NCI-H1694 treated with DMSO at 0.1 percent for 48 hours (cell line): Measurements from ENCODE around the gene GALNT1.

ENCODE experiments used
- DNase-seq: peaks from one replicate; lab custom pipeline; 2025; lab: John Stamatoyannopoulos, UW

Gene GALNT1

DNA sequence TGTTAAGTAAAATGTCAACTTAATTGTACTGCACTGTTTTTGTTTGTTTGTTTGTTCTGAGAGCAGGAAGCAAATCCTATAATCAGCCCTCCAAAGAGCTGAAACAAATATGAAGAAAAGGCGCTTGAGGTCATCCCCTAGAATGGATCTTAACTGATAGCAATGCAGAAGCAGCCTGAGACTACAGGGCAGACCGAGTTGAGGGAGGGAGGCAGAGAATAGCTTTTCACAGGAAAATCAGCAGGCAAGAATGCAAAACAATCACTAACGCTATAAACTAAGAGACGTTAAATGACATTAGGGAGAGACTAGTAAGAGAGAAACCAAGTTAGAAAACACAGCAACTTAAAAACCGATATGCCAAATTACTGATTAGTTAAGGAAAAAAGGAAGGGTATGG is 37.2 kb downstream of the GALNT1 start:
- no peak for DNase-seq

DNA sequence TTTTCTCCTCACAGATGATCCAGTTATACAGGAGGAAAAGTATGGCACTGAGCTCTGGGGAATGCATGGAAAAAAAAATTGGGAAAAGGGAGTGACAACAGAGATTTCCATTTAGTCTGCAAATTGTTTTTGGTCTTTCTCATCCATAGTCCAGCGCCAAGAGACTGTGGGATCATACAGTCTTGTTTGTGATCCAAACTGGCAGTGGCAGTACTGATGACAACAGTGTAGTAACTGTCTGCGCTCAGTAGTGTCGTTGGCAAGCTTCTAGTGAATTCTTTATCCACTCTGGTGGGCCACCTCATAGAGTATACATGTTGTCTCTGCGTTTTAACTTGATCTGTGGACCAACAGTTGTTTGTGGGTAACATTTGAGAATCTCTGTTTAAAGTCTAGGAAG is 37.9 kb downstream of the GALNT1 start:
- DNase-seq = no peak

DNA sequence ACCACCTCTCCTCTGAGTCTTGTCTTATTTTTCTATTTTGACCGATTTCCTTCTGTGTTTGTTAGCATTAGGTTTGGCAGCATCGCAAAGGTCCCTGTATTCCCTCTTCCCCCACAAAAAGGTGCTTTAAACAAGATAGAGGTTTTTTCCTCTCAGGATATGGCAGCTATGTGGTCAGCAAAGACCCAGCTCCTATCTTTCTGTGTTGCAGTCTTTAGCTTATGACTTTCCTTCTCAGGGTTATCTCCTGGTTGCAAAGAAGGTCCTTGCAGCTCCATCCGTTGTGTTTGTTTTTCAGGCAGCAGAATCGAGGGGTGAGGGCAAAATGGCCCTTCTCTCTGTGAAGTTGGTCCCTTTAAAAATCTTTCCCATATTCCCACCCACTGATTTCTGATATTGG is 38.4 kb downstream of the GALNT1 start:
- DNase-seq = no peak

DNA sequence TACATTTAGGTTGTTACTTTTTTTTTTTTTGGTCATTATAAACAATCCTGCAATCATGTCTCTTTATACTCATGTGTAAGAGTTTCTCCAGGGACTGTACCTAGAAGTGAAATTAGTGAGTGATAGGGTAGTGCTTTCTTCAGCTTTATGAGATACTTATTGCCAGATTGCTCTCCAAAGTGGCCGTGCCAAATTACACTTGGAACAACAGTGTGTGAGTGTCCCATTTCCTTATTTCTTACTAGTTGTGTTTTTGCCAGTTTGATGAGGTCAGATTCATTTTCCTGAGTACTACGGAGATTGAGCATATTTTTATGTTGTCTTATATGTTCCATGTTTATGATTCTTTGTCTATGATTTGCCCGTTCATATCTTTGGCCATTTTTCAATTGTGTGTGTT is 39.2 kb downstream of the GALNT1 start:
- no peak for DNase-seq

DNA sequence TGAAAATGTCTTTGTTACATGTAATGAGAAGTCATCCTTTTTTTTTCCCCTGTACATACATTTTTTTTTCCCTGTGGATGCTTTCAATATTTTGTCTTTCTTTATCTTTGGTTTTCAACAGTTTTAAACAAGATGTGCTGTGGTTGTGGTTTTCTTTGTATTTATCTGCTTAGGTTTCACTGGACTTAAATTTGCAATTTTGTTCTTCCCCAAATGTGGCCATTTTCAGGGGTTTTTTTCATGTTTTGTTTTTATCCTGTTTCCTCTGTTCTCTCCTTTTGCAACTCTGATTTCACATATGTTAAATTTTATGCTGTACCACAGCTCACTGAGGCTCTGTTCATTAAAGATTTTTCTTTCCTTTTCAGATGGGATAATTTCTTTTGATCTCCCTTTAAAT is 41.7 kb downstream of the GALNT1 start:
- no peak for DNase-seq

DNA sequence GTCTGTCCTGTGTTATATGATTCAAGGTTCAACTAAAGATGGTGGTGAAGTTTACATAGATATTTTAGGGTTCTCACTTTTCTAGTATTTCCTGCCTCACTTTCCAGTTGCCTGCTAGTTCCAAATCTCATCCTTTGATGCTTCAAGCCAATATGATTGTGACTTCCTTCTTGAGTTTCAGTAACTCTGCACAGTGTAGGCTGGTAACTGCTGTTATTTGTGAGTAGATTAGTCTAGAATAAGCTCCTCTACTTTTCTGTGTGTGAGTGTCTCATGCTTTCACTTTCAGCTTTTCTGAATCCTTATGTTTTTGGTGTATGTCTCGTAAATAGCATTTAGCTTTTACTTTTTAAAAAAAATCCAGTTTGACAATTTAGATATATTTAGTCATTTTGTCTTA is 42.6 kb downstream of the GALNT1 start:
- DNase-seq = no peak

DNA sequence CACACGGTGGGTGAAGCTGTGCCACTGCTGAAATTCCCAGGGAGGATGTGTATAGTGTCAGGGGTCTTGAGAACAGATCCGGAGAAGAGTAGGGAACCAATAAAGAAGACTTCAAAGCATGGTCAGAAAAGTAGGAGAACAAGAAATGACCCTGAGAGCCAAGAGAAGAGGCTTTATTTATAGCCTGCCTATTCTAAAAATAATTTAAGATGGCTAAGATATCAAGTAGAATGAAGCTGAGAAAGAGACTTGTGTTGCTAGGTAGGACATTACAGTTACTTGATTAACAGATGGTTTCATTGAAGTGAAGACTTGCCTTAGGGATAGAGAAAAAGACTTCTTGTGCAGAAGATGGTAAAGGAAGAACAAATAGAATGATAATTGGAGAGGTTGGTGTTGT is 43.7 kb downstream of the GALNT1 start:
- DNase-seq = no peak

DNA sequence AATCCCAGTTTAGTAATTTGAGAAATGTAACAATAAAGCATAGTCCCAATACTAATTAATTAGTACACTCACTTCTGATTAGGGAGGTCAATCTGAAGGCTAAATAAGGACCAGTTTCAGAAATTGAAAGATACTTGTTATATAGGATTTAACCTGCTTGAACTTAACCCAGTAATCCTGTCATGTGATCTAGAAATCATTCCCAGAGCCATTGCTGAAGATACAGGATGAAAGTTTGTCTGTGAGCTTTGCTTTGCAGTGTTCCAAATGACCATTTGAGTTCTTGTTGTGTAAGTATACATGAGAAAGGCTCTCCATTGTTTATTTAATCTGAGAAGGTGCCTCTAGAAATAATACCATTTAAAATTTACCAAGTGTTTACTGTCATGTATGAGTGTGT is 52.2 kb downstream of the GALNT1 start:
- no peak for DNase-seq

DNA sequence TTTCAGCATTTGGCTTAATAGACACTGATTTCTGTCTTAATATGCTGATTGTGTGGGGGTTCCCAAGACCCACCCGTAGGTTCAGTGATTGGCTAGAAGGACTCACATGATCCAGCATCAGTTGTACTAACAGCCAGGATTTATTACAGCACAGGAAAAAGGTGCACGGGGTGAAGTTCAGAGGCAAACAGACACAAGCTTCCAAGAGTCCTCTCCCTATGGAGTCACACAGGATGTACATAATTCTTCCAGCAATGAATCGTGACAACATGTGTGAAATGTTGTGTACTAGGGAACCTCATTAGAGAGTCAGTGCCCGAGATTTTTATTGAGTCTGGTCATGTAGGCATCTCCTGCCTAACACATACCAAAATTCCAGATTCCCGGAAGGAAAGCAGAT is 52.8 kb downstream of the GALNT1 start:
- DNase-seq = no peak

DNA sequence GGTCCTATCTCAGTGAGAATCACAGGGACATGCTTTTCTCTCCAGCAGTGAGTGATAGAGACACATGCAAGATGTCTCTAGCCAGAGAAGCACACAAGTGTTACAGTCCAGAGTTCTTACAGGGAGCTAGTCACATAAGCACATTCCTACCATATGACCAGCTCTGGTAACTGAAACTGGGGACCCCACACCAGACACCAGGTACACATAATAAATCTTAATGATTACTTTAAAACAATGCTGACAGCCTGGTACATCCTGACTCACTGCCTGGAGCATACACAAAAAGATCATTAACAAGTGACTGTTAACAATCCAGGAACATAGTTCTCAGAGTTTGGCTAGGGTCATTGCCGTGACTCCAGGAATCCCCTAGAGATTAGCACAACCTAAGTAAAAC is 53.6 kb downstream of the GALNT1 start:
- DNase-seq = no peak

DNA sequence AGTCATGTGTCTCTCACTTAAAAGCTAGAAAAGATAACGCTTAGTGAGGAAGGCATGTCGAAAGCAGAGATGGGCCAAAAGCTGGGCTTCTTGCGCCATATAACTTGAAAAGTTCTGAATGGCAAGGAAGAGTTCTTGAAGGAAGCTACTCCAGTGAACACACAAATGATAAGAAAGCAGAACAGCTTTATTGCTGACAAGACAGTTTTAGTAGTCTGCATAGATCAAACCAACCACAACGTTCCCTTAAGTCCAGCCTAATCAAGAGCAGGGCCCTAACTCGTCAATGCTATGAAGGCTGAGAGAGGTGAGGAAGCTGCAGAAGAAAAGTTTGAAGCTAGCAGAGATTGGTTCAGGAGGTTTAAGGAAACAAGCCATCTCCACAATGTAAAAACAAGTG is 55.7 kb downstream of the GALNT1 start:
- DNase-seq = no peak

DNA sequence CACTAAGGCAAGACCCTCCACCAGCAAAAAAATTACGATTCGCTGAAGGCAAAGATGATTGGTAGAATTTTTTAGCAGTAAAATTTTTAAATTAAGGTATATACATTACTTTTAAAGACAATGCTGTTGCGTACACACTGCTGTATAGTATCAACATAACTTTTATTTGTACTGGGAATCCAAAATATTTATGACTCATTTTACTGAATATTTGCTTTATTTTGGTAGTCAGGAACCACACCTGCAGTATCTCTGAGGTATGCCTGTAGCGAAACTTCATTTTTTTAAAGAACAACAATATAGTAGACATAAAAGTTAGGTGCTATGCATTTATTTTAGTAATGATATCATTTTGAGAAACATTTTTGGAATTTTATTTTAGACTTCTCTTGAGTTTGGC is 57.8 kb downstream of the GALNT1 start:
- DNase-seq = no peak

DNA sequence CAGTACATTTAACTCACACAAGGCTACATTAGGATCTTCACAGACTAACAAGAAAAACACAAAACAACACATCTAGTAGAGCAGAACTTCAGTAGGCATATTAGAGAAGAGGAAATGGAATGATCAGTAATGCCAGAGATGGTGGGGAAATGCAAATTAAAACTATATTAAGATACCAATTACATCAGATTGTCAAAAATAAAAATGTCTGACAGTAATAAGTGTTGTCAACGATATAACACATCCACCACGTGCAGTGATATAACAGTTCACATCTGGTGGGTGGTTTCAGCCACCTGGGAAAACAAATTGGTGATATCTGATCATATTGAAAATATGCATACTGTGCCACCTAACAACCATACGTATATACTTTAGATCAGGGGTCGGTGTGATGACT is 59.9 kb downstream of the GALNT1 start:
- DNase-seq = no peak

DNA sequence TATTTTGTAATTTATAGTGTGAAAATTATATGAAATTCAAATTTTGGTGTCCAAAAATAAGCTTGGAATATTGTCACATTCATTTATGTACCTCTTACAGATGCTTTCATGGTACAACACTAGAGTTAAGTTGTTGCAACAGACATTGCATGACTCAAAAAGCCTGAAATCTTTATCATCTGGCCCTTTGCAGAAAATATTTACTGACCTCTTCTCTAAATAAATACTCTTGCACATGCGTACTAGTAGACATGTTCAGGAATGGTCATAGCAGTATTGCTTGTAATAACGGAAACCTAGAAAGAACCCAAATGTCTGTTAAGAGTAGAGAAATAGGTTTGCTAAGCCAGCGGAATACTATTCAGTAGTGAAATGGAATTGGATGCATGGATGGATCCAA is 60.4 kb downstream of the GALNT1 start:
- no peak for DNase-seq

DNA sequence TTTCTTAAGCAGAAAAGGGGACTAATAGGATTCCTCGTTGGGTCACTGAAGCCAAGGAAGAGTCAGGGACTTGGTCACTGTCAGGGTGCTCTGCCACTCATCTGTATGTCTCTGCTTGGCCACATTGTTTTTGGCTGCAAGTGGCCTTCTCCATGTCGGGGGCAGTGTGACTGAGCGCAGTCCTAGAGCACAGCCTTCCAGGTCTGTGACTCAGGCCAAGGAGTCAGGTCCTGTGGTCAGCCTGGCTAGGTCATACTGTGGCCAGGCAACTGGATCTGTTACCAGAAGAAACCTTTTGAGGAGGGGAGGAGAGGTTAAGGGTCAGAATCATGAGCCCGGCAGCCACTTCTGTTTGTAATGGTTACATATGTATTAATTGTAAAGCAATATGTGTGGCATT is 61.3 kb downstream of the GALNT1 start:
- no peak for DNase-seq

DNA sequence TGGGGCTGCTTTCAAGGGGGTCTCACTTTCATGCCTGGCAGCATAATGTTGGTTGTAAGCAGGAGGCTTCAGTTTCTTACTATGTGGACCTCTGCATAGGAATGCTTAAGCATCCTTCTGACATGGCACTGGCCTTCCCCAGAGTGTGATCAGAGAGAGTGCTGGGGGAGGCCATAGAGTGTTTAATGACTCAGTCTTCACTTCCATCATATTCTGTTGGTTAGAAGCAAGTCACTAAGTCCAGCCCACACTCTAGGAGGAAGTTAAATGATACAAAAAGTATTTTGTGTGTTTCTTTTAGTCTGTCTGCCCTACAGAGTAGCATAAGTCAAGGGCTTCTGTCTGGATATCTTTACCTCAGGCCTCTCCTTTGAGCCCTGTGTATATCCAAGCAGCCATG is 64.9 kb downstream of the GALNT1 start:
- DNase-seq = no peak

DNA sequence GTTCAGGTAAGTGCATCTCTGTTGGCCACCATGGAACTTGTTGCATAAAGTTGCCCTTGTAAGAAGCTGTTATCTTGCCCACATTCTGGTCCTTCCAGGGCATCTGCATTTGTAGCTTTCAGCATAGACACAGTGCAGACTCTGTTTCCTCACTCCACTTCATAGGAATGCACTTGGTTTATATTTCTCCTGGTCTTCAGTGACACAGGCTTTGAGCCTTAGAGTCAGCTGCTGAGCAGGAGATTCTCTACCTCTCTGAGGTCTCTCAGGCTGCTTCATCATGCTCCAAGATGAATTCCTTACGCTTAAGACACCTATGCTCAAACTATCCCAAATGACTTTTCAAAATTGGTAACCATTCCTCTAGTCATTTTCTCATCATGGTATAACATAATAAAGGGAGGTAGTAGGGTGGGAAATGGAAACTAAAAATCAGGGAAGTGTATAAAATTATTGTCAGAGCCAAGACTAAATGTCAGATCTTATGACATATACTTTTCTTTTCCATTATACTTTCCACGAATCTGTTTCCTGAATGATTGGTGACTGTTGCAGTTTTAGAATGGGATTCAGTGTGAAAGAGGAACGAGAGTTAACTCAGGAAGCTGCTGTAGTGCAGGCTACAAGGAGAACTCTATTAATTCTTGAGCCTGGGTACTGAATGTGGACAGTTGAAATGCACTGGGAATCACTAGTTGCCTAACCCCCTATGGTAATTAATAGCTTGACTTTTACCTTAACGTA is 72.0 kb downstream of the GALNT1 start:
- no peak for DNase-seq

DNA sequence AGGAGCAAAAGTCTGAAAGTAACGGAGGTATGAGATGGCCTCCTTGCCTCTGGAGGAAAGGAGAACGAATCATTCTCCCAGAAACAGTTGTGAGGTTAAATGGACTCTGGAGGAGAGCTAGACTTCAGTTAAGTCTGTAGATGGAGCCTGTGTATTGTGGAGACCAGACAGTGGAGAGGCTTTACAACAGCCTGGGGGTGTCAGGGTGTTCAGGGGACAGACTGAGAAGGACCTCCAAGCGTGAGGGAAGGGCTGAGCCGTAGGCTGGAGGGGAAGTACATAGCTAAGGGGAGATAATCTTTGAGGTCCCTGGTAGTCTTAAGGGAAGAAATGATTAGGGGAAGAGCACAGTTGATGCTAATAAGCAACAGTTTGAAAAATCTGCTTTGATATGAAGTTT is 76.6 kb downstream of the GALNT1 start:
- no peak for DNase-seq

DNA sequence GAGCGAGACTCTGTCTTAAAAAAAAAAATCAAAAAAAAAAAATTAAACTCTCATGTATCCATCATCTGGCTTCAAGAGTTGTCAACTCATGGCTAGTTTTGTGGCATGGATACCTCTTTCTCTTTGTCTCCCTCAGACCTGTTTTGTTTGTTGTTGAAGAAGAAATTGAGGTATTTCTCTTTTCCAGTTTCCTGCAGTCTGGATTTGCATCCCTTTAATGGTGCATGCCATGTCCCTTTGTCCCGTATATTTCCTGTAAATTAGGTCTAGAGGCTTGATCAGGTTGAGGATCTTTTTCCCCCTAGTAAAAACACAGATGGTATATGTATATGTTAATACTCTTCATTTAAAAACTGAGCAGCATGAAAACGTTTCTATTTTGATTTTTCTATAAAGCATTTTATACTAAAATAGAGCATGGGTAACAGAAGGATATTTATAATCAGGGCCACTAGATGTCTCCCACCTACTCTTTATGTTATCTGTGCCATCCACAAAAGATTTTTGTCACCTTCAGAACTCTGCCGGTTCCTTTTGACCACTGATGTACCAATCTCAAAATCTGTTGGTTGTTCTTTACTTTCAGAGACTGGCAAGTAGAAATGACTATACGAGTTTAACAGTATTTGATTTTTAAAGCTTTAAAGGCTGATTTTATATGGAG is 80.1 kb downstream of the GALNT1 start:
- peak; percentile 3 for DNase-seq

DNA sequence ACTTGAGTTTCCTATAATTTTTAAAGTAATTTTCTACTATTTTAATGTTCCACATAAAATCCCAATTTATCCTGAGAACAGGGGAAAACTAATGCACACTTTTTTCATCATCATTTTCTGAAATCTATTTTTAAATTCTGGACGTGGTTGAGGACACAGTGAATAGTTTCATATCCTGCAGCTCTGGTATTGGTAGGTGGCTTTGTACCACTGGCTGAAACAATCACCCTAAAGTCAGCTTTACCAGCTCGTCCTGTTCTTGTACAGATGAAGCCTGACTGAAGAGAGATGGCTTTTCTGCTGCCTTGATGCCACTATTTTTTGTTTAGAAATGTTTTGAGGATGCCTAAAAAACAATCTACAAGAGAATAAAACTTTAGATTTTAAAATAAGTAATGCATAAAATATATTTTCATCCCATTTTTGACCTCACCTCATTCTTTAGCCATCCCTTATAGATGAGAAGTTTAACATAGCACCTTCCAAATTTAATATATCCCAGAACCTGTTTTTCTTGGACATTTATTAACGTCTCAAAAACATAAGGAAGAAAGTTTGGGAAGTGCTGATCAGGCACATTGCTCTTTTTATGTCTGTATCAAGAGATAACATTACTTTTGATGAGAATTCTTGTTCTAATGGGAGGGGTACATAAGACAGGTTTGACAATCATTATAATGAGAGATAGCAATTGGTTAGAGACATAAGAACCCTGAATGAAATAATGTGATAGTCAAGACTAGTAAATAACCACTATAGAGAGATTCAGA is 80.9 kb downstream of the GALNT1 start:
- DNase-seq = no peak

DNA sequence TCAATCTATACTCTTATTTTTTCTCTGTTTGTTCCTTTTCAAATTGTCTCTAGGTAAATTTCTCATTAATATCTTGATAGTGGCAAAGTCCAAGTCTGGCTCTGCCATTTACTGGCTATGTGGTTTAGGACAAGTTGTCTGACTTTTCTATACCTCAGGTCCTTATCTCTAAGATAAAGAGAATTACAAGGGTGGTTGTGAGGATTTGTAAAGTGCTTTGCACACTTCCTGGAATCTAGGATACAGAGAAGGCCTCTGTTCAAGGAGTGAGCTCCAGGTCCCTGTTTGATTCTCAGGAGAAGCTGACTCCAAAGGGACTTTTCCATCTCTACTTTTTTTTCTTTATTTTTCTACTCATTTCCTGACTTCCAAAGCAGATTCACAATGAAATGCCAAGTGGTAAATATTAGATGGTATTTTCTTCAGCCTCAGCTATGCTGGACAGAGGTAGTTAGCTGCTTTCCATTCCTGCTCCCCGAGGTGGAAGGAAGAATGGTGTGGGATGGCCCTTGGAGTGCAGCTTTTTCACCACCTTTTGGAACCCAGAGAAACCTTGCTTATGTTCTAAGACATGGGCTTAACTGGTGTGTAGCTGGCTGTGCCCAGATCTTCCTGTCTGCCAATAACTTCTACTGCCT is 90.5 kb downstream of the GALNT1 start:
- no peak for DNase-seq

DNA sequence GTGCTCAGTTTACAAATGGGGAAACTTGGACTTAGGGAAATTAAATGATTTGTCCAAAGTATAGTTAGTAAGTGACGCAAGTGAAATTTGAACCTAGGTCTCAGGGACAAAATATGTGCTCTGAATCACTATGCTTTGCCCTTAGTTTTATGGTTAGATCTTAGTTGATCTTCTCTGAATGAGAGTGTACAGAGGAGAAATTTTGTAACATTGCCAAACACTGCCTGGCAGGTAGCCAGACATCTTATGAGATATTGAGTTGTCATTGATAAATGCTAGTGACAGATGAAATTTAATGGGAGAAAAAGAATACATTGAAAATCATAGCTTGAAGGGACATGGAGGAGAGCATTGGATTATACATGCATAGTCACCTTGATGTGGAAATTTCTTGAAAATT is 91.4 kb downstream of the GALNT1 start:
- DNase-seq = no peak

DNA sequence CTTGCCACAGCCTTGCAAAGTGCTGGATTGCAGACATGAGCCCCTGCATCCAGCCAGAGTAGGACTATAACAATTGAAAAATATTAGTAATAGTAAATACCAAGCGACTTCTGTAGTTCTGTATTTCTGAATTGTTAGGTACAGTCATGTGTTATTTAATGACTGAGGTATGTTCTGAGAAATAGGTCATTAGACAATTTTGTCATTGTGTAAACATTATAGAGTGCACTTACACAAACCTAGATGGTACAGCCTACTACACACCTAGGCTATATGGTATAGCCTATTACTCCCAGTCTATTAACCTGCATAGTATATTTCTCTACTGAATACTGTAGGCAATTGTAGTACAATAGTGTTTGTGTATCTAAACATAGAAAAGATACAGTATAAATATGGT is 92.1 kb downstream of the GALNT1 start:
- DNase-seq = no peak
